HCT116 (cell line): ENCODE data around the gene C9. TPM values are rescaled to one million over a fixed set of nuclear protein-coding genes. Genes with fewer than 3 reads are reported as not detected.

Experiments
- ATAC-seq: fragments of 200-7000 bp; cut with Tn5 transposase; 2 replicates; pipeline ENCODE4 v1.9.1; 2020; ENCODE audit warnings: mild to moderate bottlenecking, moderate library complexity
- Bru-seq: library from RNA; stranded (reverse); fragments of 400-500 nt; gene quantifications from one replicate; lab custom pipeline; 2021; lab: Mats Ljungman, UMichigan
- BruChase-seq, 2 experiments: library from RNA; stranded (reverse); fragments of 400-500 nt; gene quantifications; one replicate each; lab custom pipeline; 2021; lab: Mats Ljungman, UMichigan
- BruUV-seq: library from RNA; stranded (reverse); fragments of 400-500 nt; replicated peaks from 2 replicates; lab custom pipeline; 2021; lab: Mats Ljungman, UMichigan
- CTCF ChIA-PET: fragments of 300-600 bp; sonication (Branson Sonifier 250); formaldehyde crosslinking; loops from one replicate; lab custom pipeline; 2021; ENCODE audit warnings: antibody characterized with exemption; lab: Charles Lee
- POLR2A ChIA-PET: fragments of 300-600, 350-600 bp; sonication (Branson Sonifier 250); formaldehyde crosslinking; loops from one replicate; lab custom pipeline; 2021; ENCODE audit warnings: antibody characterized with exemption; lab: Charles Lee
- RAD21 ChIA-PET, 2 experiments: fragments of 300-600 bp; sonication (Branson Sonifier 250); formaldehyde crosslinking; loops; one replicate each; lab custom pipeline; 2023; ENCODE audit warnings: low total read pairs in 2 of 2; ENCODE audit not compliant: uncharacterized antibody in 2 of 2, unreplicated experiment in 2 of 2, low non-redundant PET in 1 of 2; lab: Charles Lee
- DNase-seq: peaks from one replicate; pipeline ENCODE4 v3.0.0-alpha.2; 2010; ENCODE audit warnings: low read depth, low spot score
- H2AFZ ChIP-seq: fragments of 200-600 bp; shearing (Covaris generic), sonication (generic); 2 replicates; pipeline ENCODE4 v1.6.1; 2017; ENCODE audit warnings: low read depth, mixed run types, mixed read lengths, antibody characterized with exemption, low read length; ENCODE audit not compliant: poor library complexity, severe bottlenecking
- H3K27ac ChIP-seq: 2 replicates; pipeline ENCODE4 v1.5.1; 2012; ENCODE audit warnings: low read depth, low read length
- H3K27me3 ChIP-seq: fragments of 200-600 bp; sonication (generic); 2 replicates; pipeline ENCODE4 v1.6.1; 2016; ENCODE audit warnings: mixed run types, low read length, mixed read lengths; ENCODE audit not compliant: insufficient read depth
- H3K36me3 ChIP-seq, 2 experiments: fragments of 200-500 bp in 1 of 2; fragments of 200-600 bp in 1 of 2; sonication (Bioruptor generic) in 1 of 2; sonication (generic) in 1 of 2; 2 replicates each; pipeline versions ENCODE4 v1.5.1 to v1.6.1; 2014 to 2016; ENCODE audit warnings: low read length in 2 of 2, inconsistent platforms in 1 of 2, mixed read lengths in 1 of 2, mixed run types in 1 of 2; ENCODE audit not compliant: insufficient read depth in 2 of 2, control insufficient read depth in 1 of 2
- H3K4me1 ChIP-seq, 2 experiments: fragments of 200-600 bp in 1 of 2; sonication (generic) in 1 of 2; 2 replicates each; pipeline versions ENCODE4 v1.5.1 to v1.6.1; 2012 to 2017; ENCODE audit warnings: low read length in 2 of 2, inconsistent platforms in 1 of 2, mild to moderate bottlenecking in 1 of 2, mixed read lengths in 1 of 2, mixed run types in 1 of 2, moderate library complexity in 1 of 2; ENCODE audit not compliant: insufficient read depth in 2 of 2, control insufficient read depth in 1 of 2
- H3K4me2 ChIP-seq: fragments of 200-600 bp; sonication (generic); 2 replicates; pipeline ENCODE4 v1.6.1; 2017; ENCODE audit warnings: mixed run types, low read length, mixed read lengths
- H3K4me3 ChIP-seq, 2 experiments: fragments of 200-600 bp in 1 of 2; sonication (generic) in 1 of 2; replicated peaks in 1 of 2; 2 replicates each; pipeline ENCODE4 v1.5.1; 2011 to 2016; ENCODE audit warnings: low read length in 2 of 2, control low read depth in 1 of 2, low read depth in 1 of 2, mild to moderate bottlenecking in 1 of 2, mixed read lengths in 1 of 2, mixed run types in 1 of 2
- H3K79me2 ChIP-seq: fragments of 200-600 bp; sonication (generic); 2 replicates; pipeline ENCODE4 v1.6.1; 2017; ENCODE audit warnings: mild to moderate bottlenecking, mixed run types, low read length, moderate library complexity, mixed read lengths; ENCODE audit not compliant: insufficient read depth
- H3K9ac ChIP-seq: fragments of 200-600 bp; sonication (generic); 2 replicates; pipeline ENCODE4 v1.6.1; 2016; ENCODE audit warnings: low read length, mixed read lengths
- H3K9me2 ChIP-seq: fragments of 200-600 bp; sonication (generic), shearing (Covaris generic); 2 replicates; pipeline ENCODE4 v1.6.1; 2017; ENCODE audit warnings: mixed run types, mild to moderate bottlenecking, moderate library complexity; ENCODE audit not compliant: insufficient read depth
- H3K9me3 ChIP-seq, 2 experiments: fragments of 200-500 bp in 1 of 2; fragments of 200-600 bp in 1 of 2; sonication (Bioruptor generic) in 1 of 2; sonication (generic) in 1 of 2; 2 replicates each; pipeline ENCODE4 v1.6.1; 2014 to 2017; ENCODE audit warnings: low read length in 2 of 2, mixed read lengths in 2 of 2, inconsistent platforms in 1 of 2, low read depth in 1 of 2, mild to moderate bottlenecking in 1 of 2, mixed run types in 1 of 2, moderate library complexity in 1 of 2; ENCODE audit not compliant: control insufficient read depth in 1 of 2, insufficient read depth in 1 of 2
- H4K20me1 ChIP-seq: fragments of 200-600 bp; sonication (generic), shearing (Covaris generic); 2 replicates; pipeline ENCODE4 v1.6.1; 2017; ENCODE audit warnings: mixed run types, mild to moderate bottlenecking, moderate library complexity; ENCODE audit not compliant: insufficient read depth
- ATF3 ChIP-seq: IDR thresholded peaks from 2 replicates; pipeline ENCODE4 v1.6.1; 2012
- CBX3 ChIP-seq: IDR thresholded peaks from 2 replicates; pipeline ENCODE4 v1.6.1; 2012; ENCODE audit warnings: low read depth
- CEBPB ChIP-seq: IDR thresholded peaks from 2 replicates; pipeline ENCODE4 v1.6.1; 2012; ENCODE audit warnings: low read depth
- EGR1 ChIP-seq: IDR thresholded peaks from 2 replicates; pipeline ENCODE4 v1.6.1; 2012; ENCODE audit warnings: low read depth
- ELF1 ChIP-seq: IDR thresholded peaks from 2 replicates; pipeline ENCODE4 v1.6.1; 2012; ENCODE audit warnings: low read depth, borderline replicate concordance
- EZH2 ChIP-seq: fragments of 200-600 bp; sonication (generic); IDR thresholded peaks from 2 replicates; pipeline ENCODE4 v1.6.1; 2017; ENCODE audit warnings: antibody characterized with exemption, mixed run types
- MAX ChIP-seq: IDR thresholded peaks from 2 replicates; pipeline ENCODE4 v1.6.1; 2012
- POLR2AphosphoS5 ChIP-seq: IDR thresholded peaks from 2 replicates; pipeline ENCODE4 v1.6.1; 2011; ENCODE audit warnings: mild to moderate bottlenecking, low read depth, low read length, moderate library complexity
- RAD21 ChIP-seq: IDR thresholded peaks from 2 replicates; pipeline ENCODE4 v1.6.1; 2012; ENCODE audit warnings: low read depth, mild to moderate bottlenecking
- REST ChIP-seq: IDR thresholded peaks from 2 replicates; pipeline ENCODE4 v1.6.1; 2012; ENCODE audit warnings: low read depth
- SIN3A ChIP-seq: IDR thresholded peaks from 2 replicates; pipeline ENCODE4 v1.6.1; 2012; ENCODE audit warnings: low read depth
- SP1 ChIP-seq: IDR thresholded peaks from 2 replicates; pipeline ENCODE4 v1.6.1; 2012; ENCODE audit warnings: low read depth
- TCF7L2 ChIP-seq: IDR thresholded peaks from 2 replicates; pipeline ENCODE4 v1.7.0; 2011; ENCODE audit warnings: borderline replicate concordance, inconsistent platforms; ENCODE audit not compliant: insufficient read depth, insufficient read length; ENCODE audit errors: extremely low read depth
- YY1 ChIP-seq: IDR thresholded peaks from 2 replicates; pipeline ENCODE4 v1.6.1; 2011; ENCODE audit warnings: low read length, low read depth, moderate library complexity, mild to moderate bottlenecking; ENCODE audit not compliant: insufficient replicate concordance; ENCODE audit errors: extremely low read depth
- ZBTB33 ChIP-seq: IDR thresholded peaks from 2 replicates; pipeline ENCODE4 v1.6.1; 2011; ENCODE audit warnings: mild to moderate bottlenecking, low read length, moderate library complexity; ENCODE audit not compliant: insufficient replicate concordance; ENCODE audit errors: extremely low read depth
- intact Hi-C: fragments of 100-400 bp; cut with micrococcal nuclease; formaldehyde crosslinking; loops from 2 replicates; pipeline ENCODE4 v1.10.0; 2022
- long read RNA-seq: library from polyadenylated mRNA; unstranded; transcript quantifications from one replicate; pipeline ENCODE4 v2.0.0, GENCODE V29; 2021; ENCODE audit not compliant: unreplicated experiment
- polyA plus RNA-seq: library from polyadenylated mRNA; unstranded; fragments of >200 nt; gene quantifications from 2 replicates; pipeline ENCODE4 v1.2.1, GENCODE V29; 2012; ENCODE audit warnings: missing spikeins
- total RNA-seq: library from RNA; stranded (reverse); gene quantifications from one replicate; pipeline ENCODE4 v1.2.1, GENCODE V29; 2021; ENCODE audit not compliant: unreplicated experiment

Gene C9
- total RNA-seq: 0.34 TPM
- polyA plus RNA-seq: not detected in 2 replicates
- Bru-seq, nascent RNA: percentile 6 among the genes with signal in this experiment
- percentile 6 among the genes with signal in this experiment for BruChase-seq, experiment 1, labeled RNA remaining after a 6-hour chase
- percentile 5 among the genes with signal in this experiment for BruChase-seq, experiment 2, labeled RNA remaining after a 2-hour chase
- long read RNA-seq: 0 reads

GRCh38 chr5:39364367-39364766, at the start of gene C9:
TSS of gene C9 (minus strand) at chr5:39364495. CDS start at chr5:39364464, 31 bp downstream.
- H3K9me3 ChIP-seq: no peaks in the 10 kb centered on the region
- H3K4me3 ChIP-seq: no peak within 1 kb of the TSS
- H3K9ac ChIP-seq: no peak within 1 kb of the TSS
- H3K4me1 ChIP-seq: no peaks in the 10 kb centered on the region
- no peak within 1 kb of the TSS for H2AFZ ChIP-seq
- POLR2A ChIA-PET: no interaction called here
- no peak for TF ChIP-seq CEBPB
- no peak for TF ChIP-seq POLR2AphosphoS5
- TF ChIP-seq REST: no peak
- TF ChIP-seq ELF1: no peak
- TF ChIP-seq RAD21: no peak
- no peak for TF ChIP-seq YY1
- TF ChIP-seq MAX: no peak
- no peak for TF ChIP-seq ATF3
- TF ChIP-seq EGR1: no peak
- no peak for TF ChIP-seq SP1
- no peak for TF ChIP-seq ZBTB33
- no peak for TF ChIP-seq EZH2
- no peak for TF ChIP-seq CBX3
- TF ChIP-seq SIN3A: no peak
- no peak for TF ChIP-seq TCF7L2
- TF ChIP-seq, all 23 proteins: peak for 0
- Histone ChIP-seq H3K36me3 (no peaks in the 10 kb centered on the region), H3K27me3 (no peaks in the 10 kb centered on the region), H4K20me1 (no peaks in the 10 kb centered on the region), H3K4me2 (no peak within 1 kb of the TSS), H3K9me2 (no peaks in the 10 kb centered on the region), H3K27ac (no peak within 1 kb of the TSS), H3K79me2 (no peaks in the 10 kb centered on the region)
- ChIA-PET CTCF (no interaction called here), RAD21 (no interaction called here)
- DNase-seq (no peak), ATAC-seq (no peak)
- no TSS peak for BruUV-seq
- intact Hi-C loops: no loop called here
